Measurements from ENCODE around the gene DST.

DST gene

GRCh38 chr6:56661338-56661737, 18.6 kb upstream of the DST start:
- DNase-seq, result peak; percentile 62

GRCh38 chr6:56660381-56660730, 17.7 kb upstream of the DST start:
- DNase-seq, result no peak

- DNase-seq, result peak; percentile 9
Observed at GRCh38 chr6:56659721-56660380, 17.2 kb upstream of the DST start.

- DNase-seq, result no peak
Observed at GRCh38 chr6:56658326-56658725, 15.6 kb upstream of the DST start.

- DNase-seq, result peak; percentile 42
Observed at GRCh38 chr6:56657354-56657753, 14.7 kb upstream of the DST start.

- no peak for DNase-seq
Observed at GRCh38 chr6:56656466-56656865, 13.8 kb upstream of the DST start.

GRCh38 chr6:56655996-56656395, 13.3 kb upstream of the DST start:
- DNase-seq, result peak; percentile 50

- DNase-seq, result no peak
Observed at GRCh38 chr6:56655249-56655648, 12.6 kb upstream of the DST start.

- DNase-seq, result no peak
Observed at GRCh38 chr6:56652994-56653393, 10.3 kb upstream of the DST start.

- no peak for DNase-seq
Observed at GRCh38 chr6:56652231-56652630, 9.5 kb upstream of the DST start.

- DNase-seq, result no peak
Observed at GRCh38 chr6:56650191-56650590, 7.5 kb upstream of the DST start.

GRCh38 chr6:56649782-56650181, 7.1 kb upstream of the DST start:
- no peak for DNase-seq

GRCh38 chr6:56649053-56649769, 6.5 kb upstream of the DST start:
- peak; percentile 59 for DNase-seq

- DNase-seq, result no peak
Observed at GRCh38 chr6:56647172-56647762, 4.6 kb upstream of the DST start.

GRCh38 chr6:56644366-56644765, 1.7 kb upstream of the DST start:
- DNase-seq, result no peak

- no peak for DNase-seq
Observed at GRCh38 chr6:56643379-56644089, 845 bp upstream of the DST start.

GRCh38 chr6:56640374-56640773, 2.3 kb downstream of the DST start:
- DNase-seq, result no peak

GRCh38 chr6:56638760-56639159, 3.9 kb downstream of the DST start:
- no peak for DNase-seq

GRCh38 chr6:56637640-56638039, 5.0 kb downstream of the DST start:
- peak; percentile 59 for DNase-seq

- DNase-seq, result no peak
Observed at GRCh38 chr6:56628105-56628504, 14.6 kb downstream of the DST start.

GRCh38 chr6:56625356-56625755, 17.3 kb downstream of the DST start:
- no peak for DNase-seq

GRCh38 chr6:56624728-56625069, 18.0 kb downstream of the DST start:
- no peak for DNase-seq

- no peak for DNase-seq
Observed at GRCh38 chr6:56624046-56624727, 18.5 kb downstream of the DST start.
